Duodenal mucosa (tissue), 2 donors: ENCODE measurements around the gene TBC1D1.
"Not testable (repeated sequence)": the region's sequence is repeated elsewhere in the genome, so short reads cannot be mapped to it uniquely, and the experiment has no call there.

Experiments used
- H3K27ac ChIP-seq: one replicate; pipeline ENCODE4 v1.7.0; 2013; ENCODE audit warnings: low read depth, low read length
- H3K27me3 ChIP-seq, 2 donors: one replicate each; pipeline ENCODE4 v1.7.0; 2013; ENCODE audit warnings: low read length in 2 of 2, control low read depth in 1 of 2; ENCODE audit not compliant: insufficient read depth in 2 of 2, control insufficient read depth in 1 of 2
- H3K36me3 ChIP-seq, 2 donors: one replicate each; pipeline ENCODE4 v1.7.0; 2013; ENCODE audit warnings: low read length in 2 of 2, control low read depth in 1 of 2; ENCODE audit not compliant: insufficient read depth in 2 of 2, control insufficient read depth in 1 of 2
- H3K4me1 ChIP-seq, 2 donors: one replicate each; pipeline ENCODE4 v1.7.0; 2013; ENCODE audit warnings: low read length in 2 of 2, control low read depth in 1 of 2; ENCODE audit not compliant: insufficient read depth in 2 of 2, control insufficient read depth in 1 of 2
- H3K4me3 ChIP-seq, 2 donors: one replicate each; pipeline ENCODE4 v1.7.0; 2013; ENCODE audit warnings: low read length in 2 of 2, low read depth in 1 of 2
- H3K9ac ChIP-seq, 2 donors: one replicate each; pipeline ENCODE4 v1.7.0; 2013; ENCODE audit warnings: low read length in 2 of 2, low read depth in 1 of 2
- H3K9me3 ChIP-seq, 2 donors: one replicate each; pipeline ENCODE4 v1.7.0; 2013; ENCODE audit warnings: low read length in 2 of 2, control low read depth in 1 of 2; ENCODE audit not compliant: control insufficient read depth in 1 of 2

Gene TBC1D1

GRCh38 chr4:38020386-38020785 is 129.5 kb downstream of the TBC1D1 start:
- Histone ChIP-seq H3K4me1 (peaks cover 7 to 19% of the 10 kb centered on the region in 2 donors), H3K4me3 (no peak overlapping the region), H3K9me3 (no peaks in the 10 kb centered on the region), H3K9ac (no peak overlapping the region), H3K36me3 (peaks cover 0 to 30% of the 10 kb centered on the region in 2 donors), H3K27me3 (no peaks in the 10 kb centered on the region), H3K27ac (no peak overlapping the region)

DNA sequence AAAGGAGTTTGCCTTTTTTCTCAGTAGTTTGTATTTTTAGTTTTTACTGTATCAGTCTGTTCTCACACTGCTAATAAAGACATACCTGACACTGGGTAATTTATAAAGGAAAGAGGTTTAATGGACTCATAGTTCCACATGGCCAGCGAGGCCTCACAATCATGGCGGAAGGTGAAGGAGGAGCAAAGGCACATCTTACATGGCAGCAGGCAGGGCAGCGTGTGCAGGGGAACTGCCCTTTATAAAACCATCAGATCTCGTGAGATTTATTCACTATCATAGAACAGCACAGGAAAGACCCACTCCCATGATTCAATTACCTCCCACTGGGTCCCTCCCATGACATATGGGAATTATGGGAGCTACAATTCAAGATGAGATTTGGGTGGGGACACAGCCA is 130.1 kb downstream of the TBC1D1 start:
- not testable (repeated sequence) for H3K4me3 ChIP-seq, H3K27me3 ChIP-seq, H3K9me3 ChIP-seq, H3K27ac ChIP-seq, H3K9ac ChIP-seq
- H3K4me1 ChIP-seq = peaks cover 7 to 19% of the 10 kb centered on the region in 2 donors
- peaks cover 4 to 24% of the 10 kb centered on the region in 2 donors for H3K36me3 ChIP-seq

DNA sequence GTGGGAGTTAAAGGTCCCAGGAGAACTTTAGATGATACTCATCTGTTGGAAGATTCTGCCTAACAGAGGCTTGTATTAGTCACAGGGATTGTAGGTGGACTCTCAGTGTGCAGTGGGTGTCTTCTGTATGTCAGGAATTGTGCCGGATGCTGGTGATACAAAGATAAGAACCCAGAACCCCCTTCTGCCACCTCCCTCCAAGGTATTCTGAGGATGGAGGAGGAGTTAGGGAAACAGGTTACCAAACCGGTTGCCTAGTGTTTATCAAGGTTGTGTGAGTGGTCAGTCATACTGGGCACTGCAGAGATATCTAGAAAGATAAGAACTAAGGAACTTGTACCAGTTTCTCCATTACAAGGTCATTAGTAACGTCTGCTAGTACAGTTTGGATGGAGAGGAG is 130.9 kb downstream of the TBC1D1 start:
- no peak overlapping the region for H3K27ac ChIP-seq

DNA sequence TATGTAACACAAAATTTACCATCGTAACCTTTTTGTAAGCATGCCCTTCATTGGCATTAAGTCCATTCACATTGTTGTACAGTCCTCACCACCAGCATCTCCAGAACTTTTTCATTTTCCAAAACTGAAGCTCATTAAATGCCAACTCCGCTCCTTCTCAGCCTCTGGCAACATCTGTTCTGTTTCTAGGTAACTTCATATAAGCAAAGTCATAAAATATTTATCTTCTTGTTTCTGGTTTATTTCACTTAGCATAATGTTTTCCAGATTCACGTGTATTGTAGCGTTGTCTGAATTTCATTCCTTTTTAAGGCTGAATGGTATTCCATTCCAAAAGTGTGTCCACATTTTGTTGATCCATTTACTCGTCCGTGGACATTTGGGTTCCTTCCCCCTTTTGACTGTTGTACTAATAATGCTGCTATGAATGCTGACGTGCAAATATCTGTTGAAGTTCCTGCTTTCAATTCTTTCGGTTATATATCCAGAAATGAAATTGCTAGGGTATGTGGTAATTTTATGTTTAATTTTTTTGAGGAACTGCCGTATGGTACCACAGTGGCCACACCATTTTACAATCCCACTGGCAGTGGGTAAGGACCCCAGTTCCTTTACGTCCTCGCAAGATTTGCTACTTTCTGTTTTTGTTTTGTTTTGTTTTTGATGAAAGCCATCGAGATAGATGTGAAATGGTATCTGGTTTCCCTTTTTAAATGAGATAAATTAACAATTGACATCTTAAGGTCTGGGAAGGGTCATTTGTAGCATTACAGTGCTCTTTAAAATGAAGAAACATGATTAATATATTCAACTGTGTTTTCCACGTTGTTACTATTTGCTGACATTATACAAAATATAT is 132.7 kb downstream of the TBC1D1 start:
- H3K9me3 ChIP-seq = no peaks in the 10 kb centered on the region
- no peak overlapping the region for H3K27ac ChIP-seq
- no peaks in the 10 kb centered on the region for H3K27me3 ChIP-seq
- H3K9ac ChIP-seq = no peak overlapping the region
- H3K4me3 ChIP-seq = no peak overlapping the region
- H3K4me1 ChIP-seq = peaks cover 7 to 19% of the 10 kb centered on the region in 2 donors
- peaks cover 7 to 28% of the 10 kb centered on the region in 2 donors for H3K36me3 ChIP-seq

More for the DNA sequence above, 130.9 kb downstream of the TBC1D1 start:
- Histone ChIP-seq H3K4me1 (peaks cover 7 to 19% of the 10 kb centered on the region in 2 donors), H3K27me3 (no peaks in the 10 kb centered on the region), H3K4me3 (no peak overlapping the region), H3K9ac (no peak overlapping the region), H3K9me3 (no peaks in the 10 kb centered on the region), H3K36me3 (peaks cover 5 to 17% of the 10 kb centered on the region in 2 donors)

- peaks cover 11 to 34% of the 10 kb centered on the region in 2 donors for H3K36me3 ChIP-seq
- H3K9me3 ChIP-seq = no peaks in the 10 kb centered on the region
- peaks cover 7 to 19% of the 10 kb centered on the region in 2 donors for H3K4me1 ChIP-seq
- H3K4me3 ChIP-seq = no peak overlapping the region
- H3K9ac ChIP-seq = no peak overlapping the region
- H3K27ac ChIP-seq = no peak overlapping the region
- no peaks in the 10 kb centered on the region for H3K27me3 ChIP-seq
These were observed 133.3 kb downstream of the TBC1D1 start for GRCh38 chr4:38024206-38024509.

DNA sequence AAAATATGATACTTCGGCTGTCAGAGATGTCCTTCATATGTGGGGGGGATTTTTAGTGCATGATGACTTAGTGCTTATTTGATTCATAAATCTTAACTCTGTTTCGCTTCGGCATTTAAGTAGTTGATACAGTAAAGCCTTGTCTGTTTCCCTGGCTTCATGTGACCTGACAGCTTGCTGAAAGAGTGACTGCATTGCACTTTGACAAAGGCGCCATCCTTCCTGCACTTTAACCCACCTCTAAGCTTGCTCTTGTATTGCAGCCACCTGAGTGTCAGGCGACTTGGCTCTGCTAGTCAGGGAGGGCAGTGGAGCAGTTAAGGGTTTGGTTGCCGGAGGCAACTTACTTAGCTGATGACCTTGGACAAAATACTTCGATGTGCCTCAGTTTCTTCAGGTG is 134.8 kb downstream of the TBC1D1 start:
- H3K4me1 ChIP-seq = peaks cover 7 to 19% of the 10 kb centered on the region in 2 donors
- H3K36me3 ChIP-seq = peaks cover 14 to 45% of the 10 kb centered on the region in 2 donors
- no peaks in the 10 kb centered on the region for H3K27me3 ChIP-seq
- no peak overlapping the region for H3K9ac ChIP-seq
- no peaks in the 10 kb centered on the region for H3K9me3 ChIP-seq
- no peak overlapping the region for H3K27ac ChIP-seq
- no peak overlapping the region for H3K4me3 ChIP-seq

DNA sequence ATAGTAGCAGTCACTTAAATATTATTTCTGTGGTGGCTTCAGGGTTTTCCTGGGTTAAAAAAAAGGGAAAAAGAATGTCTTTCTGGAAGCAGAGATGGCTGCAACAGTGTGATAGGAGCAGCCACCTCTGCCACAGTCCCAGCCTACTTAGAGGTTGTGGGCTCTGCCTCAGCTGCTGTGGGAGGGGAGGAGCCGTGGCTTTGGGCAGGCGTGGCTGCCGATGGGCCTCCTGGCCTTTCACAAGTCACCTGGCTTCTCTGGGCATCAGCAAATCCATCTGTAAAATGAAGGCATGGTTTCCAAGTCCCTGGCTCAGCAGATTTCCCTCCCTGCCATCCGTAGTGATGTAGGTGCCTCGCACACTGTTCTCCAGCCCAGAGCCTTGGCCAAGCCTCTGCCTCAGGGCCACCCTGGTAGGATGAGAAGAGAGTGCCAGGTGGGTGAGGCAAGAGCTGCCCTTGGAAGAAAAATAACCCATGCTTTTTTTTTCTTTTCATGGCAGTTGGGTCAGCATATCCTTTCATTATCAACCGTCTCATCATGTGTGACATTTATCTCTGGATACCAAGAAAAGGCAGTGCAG is 135.4 kb downstream of the TBC1D1 start:
- peaks cover 7 to 19% of the 10 kb centered on the region in 2 donors for H3K4me1 ChIP-seq
- H3K36me3 ChIP-seq = peaks cover 14 to 43% of the 10 kb centered on the region in 2 donors
- H3K9me3 ChIP-seq = no peaks in the 10 kb centered on the region
- H3K27ac ChIP-seq = no peak overlapping the region
- no peak overlapping the region for H3K9ac ChIP-seq
- H3K4me3 ChIP-seq = no peak overlapping the region
- H3K27me3 ChIP-seq = no peaks in the 10 kb centered on the region

- Histone ChIP-seq H3K9ac (no peak overlapping the region), H3K36me3 (peaks cover 14 to 34% of the 10 kb centered on the region in 2 donors), H3K27me3 (no peaks in the 10 kb centered on the region), H3K4me1 (peaks cover 0 to 1% of the 10 kb centered on the region in 2 donors), H3K9me3 (no peaks in the 10 kb centered on the region), H3K4me3 (no peak overlapping the region), H3K27ac (no peak overlapping the region)
These were observed 139.1 kb downstream of the TBC1D1 start for GRCh38 chr4:38030023-38030422.

- no peaks in the 10 kb centered on the region for H3K9me3 ChIP-seq
- no peaks in the 10 kb centered on the region for H3K27me3 ChIP-seq
- H3K9ac ChIP-seq = no peak overlapping the region
- no peak overlapping the region for H3K27ac ChIP-seq
- peaks cover 8 to 29% of the 10 kb centered on the region in 2 donors for H3K36me3 ChIP-seq
- H3K4me1 ChIP-seq = no peaks in the 10 kb centered on the region
- H3K4me3 ChIP-seq = no peak overlapping the region
These were observed 144.3 kb downstream of the TBC1D1 start for GRCh38 chr4:38034986-38035882.

- no peak overlapping the region for H3K4me3 ChIP-seq
- no peak overlapping the region for H3K27ac ChIP-seq
- no peaks in the 10 kb centered on the region for H3K4me1 ChIP-seq
- H3K36me3 ChIP-seq = peaks cover 8 to 31% of the 10 kb centered on the region in 2 donors
- H3K9ac ChIP-seq = no peak overlapping the region
- H3K27me3 ChIP-seq = no peaks in the 10 kb centered on the region
- no peaks in the 10 kb centered on the region for H3K9me3 ChIP-seq
These were observed 145.7 kb downstream of the TBC1D1 start for GRCh38 chr4:38036548-38036947.
